Ecto neural progenitor cell (in vitro differentiated cells): Measurements from ENCODE around the gene MTAP.

Source experiments
- DNase-seq: peaks from one replicate; pipeline ENCODE4 v3.0.0-alpha.2; 2018; ENCODE audit warnings: low spot score

Gene MTAP

GRCh38 chr9:21853414-21853813, 51.0 kb downstream of the MTAP start:
- DNase-seq, result no peak

- no peak for DNase-seq
These were observed 51.7 kb downstream of the MTAP start for GRCh38 chr9:21854119-21854518.

GRCh38 chr9:21854594-21854993, 52.2 kb downstream of the MTAP start:
- no peak for DNase-seq

- no peak for DNase-seq
These were observed 54.1 kb downstream of the MTAP start for GRCh38 chr9:21856301-21857094.

GRCh38 chr9:21862871-21863270, 60.4 kb downstream of the MTAP start:
- DNase-seq, result no peak

GRCh38 chr9:21864505-21864904, 62.1 kb downstream of the MTAP start:
- DNase-seq, result no peak

- no peak for DNase-seq
These were observed 63.9 kb downstream of the MTAP start for GRCh38 chr9:21866302-21866701.

GRCh38 chr9:21871256-21871975, 69.0 kb downstream of the MTAP start:
- no peak for DNase-seq

GRCh38 chr9:21872696-21873095, 70.3 kb downstream of the MTAP start:
- DNase-seq, result no peak

- no peak for DNase-seq
These were observed 71.2 kb downstream of the MTAP start for GRCh38 chr9:21873540-21874221.

- no peak for DNase-seq
These were observed 73.5 kb downstream of the MTAP start for GRCh38 chr9:21875893-21876292.

- no peak for DNase-seq
These were observed 81.2 kb downstream of the MTAP start for GRCh38 chr9:21883642-21884041.

GRCh38 chr9:21889673-21890072, 87.2 kb downstream of the MTAP start:
- no peak for DNase-seq

GRCh38 chr9:21890696-21891095, 88.3 kb downstream of the MTAP start:
- no peak for DNase-seq

GRCh38 chr9:21901546-21901945, 99.1 kb downstream of the MTAP start:
- no peak for DNase-seq

GRCh38 chr9:21902136-21902535, 99.7 kb downstream of the MTAP start:
- no peak for DNase-seq

GRCh38 chr9:21903380-21903965, 101.0 kb downstream of the MTAP start:
- DNase-seq, result no peak

- DNase-seq, result no peak
These were observed 101.9 kb downstream of the MTAP start for GRCh38 chr9:21904371-21904770.

GRCh38 chr9:21904776-21905175, 102.3 kb downstream of the MTAP start:
- no peak for DNase-seq

- DNase-seq, result no peak
These were observed 103.8 kb downstream of the MTAP start for GRCh38 chr9:21906213-21906612.

- no peak for DNase-seq
These were observed 104.4 kb downstream of the MTAP start for GRCh38 chr9:21906881-21907280.
